T47D (cell line): Measurements from ENCODE around the gene GRIK4.

Experiments
- DNase-seq, 2 experiments: peaks; one replicate each; pipeline versions ENCODE4 v3.0.0 to v3.0.0-alpha.2; 2011 to 2012; ENCODE audit warnings: low read depth in 1 of 2, low spot score in 1 of 2
- JUND ChIP-seq: IDR thresholded peaks from 2 replicates; pipeline ENCODE4 v1.6.1; 2012; ENCODE audit warnings: low read depth
- in situ Hi-C: cut with HindIII; loops from 2 replicates; pipeline ENCODE4 v1.10.0; 2016; ENCODE audit warnings: low sequenced_read_pairs, low pct_unique_long_range_greater_than_20kb

GRIK4 gene

GRCh38 chr11:120522736-120523135 is 11.2 kb downstream of the GRIK4 start:
- TF ChIP-seq JUND, result no peak
- no peak for DNase-seq
- in situ Hi-C loops, result no loop called here

GRCh38 chr11:120523196-120523595 is 11.6 kb downstream of the GRIK4 start:
- no peak for TF ChIP-seq JUND
- no peak for DNase-seq
- in situ Hi-C loops, result no loop called here

- no peak for TF ChIP-seq JUND
- in situ Hi-C loops, result no loop called here
- no peak for DNase-seq
Observed at GRCh38 chr11:120524536-120525085, 13.1 kb downstream of the GRIK4 start.

- TF ChIP-seq JUND, result no peak
- no peak for DNase-seq
- in situ Hi-C loops, result no loop called here
Observed at GRCh38 chr11:120525261-120526171, 14.0 kb downstream of the GRIK4 start.

GRCh38 chr11:120526241-120526640 is 14.7 kb downstream of the GRIK4 start:
- in situ Hi-C loops, result no loop called here
- no peak for TF ChIP-seq JUND
- DNase-seq, result no peak

- in situ Hi-C loops, result no loop called here
- DNase-seq, result no peak
- TF ChIP-seq JUND, result no peak
Observed at GRCh38 chr11:120527111-120527761, 15.7 kb downstream of the GRIK4 start.

- in situ Hi-C loops, result no loop called here
- no peak for TF ChIP-seq JUND
- no peak for DNase-seq
Observed at GRCh38 chr11:120528749-120529148, 17.2 kb downstream of the GRIK4 start.

- in situ Hi-C loops, result no loop called here
- TF ChIP-seq JUND, result no peak
- no peak for DNase-seq
Observed at GRCh38 chr11:120529214-120529613, 17.7 kb downstream of the GRIK4 start.

- in situ Hi-C loops, result no loop called here
- DNase-seq, result no peak
- TF ChIP-seq JUND, result no peak
Observed at GRCh38 chr11:120529911-120530310, 18.4 kb downstream of the GRIK4 start.

GRCh38 chr11:120532082-120532831 is 20.7 kb downstream of the GRIK4 start:
- in situ Hi-C loops, result no loop called here
- DNase-seq, result no peak
- no peak for TF ChIP-seq JUND

GRCh38 chr11:120532832-120533196 is 21.3 kb downstream of the GRIK4 start:
- TF ChIP-seq JUND, result no peak
- DNase-seq, result no peak
- in situ Hi-C loops, result no loop called here

GRCh38 chr11:120536091-120536796 is 24.7 kb downstream of the GRIK4 start:
- TF ChIP-seq JUND, result no peak
- no peak for DNase-seq
- in situ Hi-C loops, result no loop called here

- no peak for DNase-seq
- TF ChIP-seq JUND, result no peak
- in situ Hi-C loops, result no loop called here
Observed at GRCh38 chr11:120536797-120537169, 25.2 kb downstream of the GRIK4 start.
